ENCODE results near the gene ECEL1. TPM values are rescaled to one million over a fixed set of nuclear protein-coding genes. Genes with fewer than 3 reads are reported as not detected.
A peak's percentile ranks its signal among the peaks of the same experiment; 100 is the strongest.
"Not testable (repeated sequence)": the region's sequence is repeated elsewhere in the genome, so short reads cannot be mapped to it uniquely, and the experiment has no call there.

Gene ECEL1
- total and polyA plus RNA-seq, 12 donors = 3.9 to 31.7 (median 7.3) TPM

GRCh38 chr2:232446266-232446777 lies 41.3 kb downstream of the ECEL1 start:
- H3K9me3 ChIP-seq (replicated peaks in 1 of 3) = not testable (repeated sequence)

GRCh38 chr2:232445149-232445885 lies 42.3 kb downstream of the ECEL1 start:
- H3K36me3 ChIP-seq (replicated peaks in 1 of 2); H3K4me3 ChIP-seq; H3K4me1 ChIP-seq (replicated peaks in 1 of 2); DNase-seq; H3K27me3 ChIP-seq; H3K9me3 ChIP-seq (replicated peaks in 1 of 3); H3K27ac ChIP-seq: not testable (repeated sequence)
- 84 to 86% (median 86%) methylated on average over 8 to 27 of the region's 29 CpGs for WGBS, 4 donors
- intact Hi-C loops (cut with DNase I) = loop anchor here in 1 of 2 donors (2.0 kb wide), 1 partner anchor 77 kb away; no protein-coding TSS in a partner anchor

More at GRCh38 chr2:232446266-232446777, 41.3 kb downstream of the ECEL1 start:
- intact Hi-C loops (cut with DNase I) = loop anchor here in 1 of 2 donors (2.0 kb wide), 1 partner anchor 74 kb away; the partner anchor contains the start of gene PRSS56
- H3K4me3 ChIP-seq; H3K36me3 ChIP-seq (replicated peaks in 1 of 2); DNase-seq; H3K4me1 ChIP-seq (replicated peaks in 1 of 2); H3K27me3 ChIP-seq; H3K27ac ChIP-seq: not testable (repeated sequence)
- TF ChIP-seq CTCF (IDR thresholded peaks at IDR 0.05) = peak in 5 of 6 experiments; percentile 11 to 71 (median 50)
- 26 to 83% (median 42%) methylated on average over 1 to 6 of the region's 9 CpGs; no CpG with 5 or more reads in 1 of the 4 donors for WGBS, 4 donors

GRCh38 chr2:232444409-232445148 lies 43.1 kb downstream of the ECEL1 start:
- H3K36me3 ChIP-seq (replicated peaks in 1 of 2) = no peaks in the 10 kb centered on the region
- no peaks in the 10 kb centered on the region for H3K9me3 ChIP-seq (replicated peaks in 1 of 3)
- TF ChIP-seq CTCF (IDR thresholded peaks at IDR 0.05) (peak; percentile 46 to 68 (median 54)), POLR2A (IDR thresholded peaks at IDR 0.05) (no peak)
- H3K4me1 ChIP-seq (replicated peaks in 1 of 2) = peaks cover 5 to 6% of the 10 kb centered on the region in 2 donors
- H3K4me3 ChIP-seq = no peak overlapping the region
- H3K27me3 ChIP-seq = no peaks in the 10 kb centered on the region
- intact Hi-C loops (cut with DNase I) = loop anchor here in 1 of 2 donors (2.0 kb wide), 1 partner anchor 78 kb away; no protein-coding TSS in a partner anchor
- DNase-seq = peak; percentile 54 to 85 (median 80)
- 78 to 100% (median 89%) methylated on average over 1 to 21 of the region's 21 CpGs for WGBS, 4 donors
- peak overlapping the region in 2 of 5 donors; percentile 37 to 75 for H3K27ac ChIP-seq

GRCh38 chr2:232443669-232444408 lies 43.8 kb downstream of the ECEL1 start:
- intact Hi-C loops (cut with DNase I) = loop anchor here in 1 of 2 donors (2.0 kb wide), 1 partner anchor 79 kb away; no protein-coding TSS in a partner anchor
- 29 to 68% (median 44%) methylated on average over 4 to 16 of the region's 21 CpGs for WGBS, 4 donors
- DNase-seq = peak in 6 of 7 donors; percentile 55 to 82 (median 76)

GRCh38 chr2:232443047-232443446 lies 44.6 kb downstream of the ECEL1 start:
- H3K27me3 ChIP-seq; H3K9me3 ChIP-seq (replicated peaks in 1 of 3); H3K36me3 ChIP-seq (replicated peaks in 1 of 2); H3K4me3 ChIP-seq; H3K4me1 ChIP-seq (replicated peaks in 1 of 2); intact Hi-C loops (cut with DNase I): not testable (repeated sequence)
- peak in 5 of 7 donors; percentile 51 to 71 (median 61) for DNase-seq
- H3K27ac ChIP-seq = peak overlapping the region in 1 of 5 donors; percentile 75
- WGBS, 4 donors = 29 to 47% (median 42%) methylated on average over 5 to 11 of the region's 13 CpGs; no CpG with 5 or more reads in 1 of the 4 donors

More at GRCh38 chr2:232443669-232444408, 43.8 kb downstream of the ECEL1 start:
- not testable (repeated sequence) for H3K4me3 ChIP-seq; H3K27me3 ChIP-seq; H3K4me1 ChIP-seq (replicated peaks in 1 of 2); H3K36me3 ChIP-seq (replicated peaks in 1 of 2); H3K9me3 ChIP-seq (replicated peaks in 1 of 3)
- peak overlapping the region in 2 of 5 donors; percentile 37 to 75 for H3K27ac ChIP-seq

- H3K36me3 ChIP-seq (replicated peaks in 1 of 2); H3K27ac ChIP-seq; intact Hi-C loops (cut with DNase I); H3K4me1 ChIP-seq (replicated peaks in 1 of 2); H3K4me3 ChIP-seq; H3K9me3 ChIP-seq (replicated peaks in 1 of 3); H3K27me3 ChIP-seq: not testable (repeated sequence)
- 50 to 80% (median 76%) methylated on average over 3 to 13 of the region's 13 CpGs for WGBS, 4 donors
- peak in 1 of 7 donors; percentile 27 for DNase-seq
Observed at GRCh38 chr2:232442431-232442830, 45.2 kb downstream of the ECEL1 start.

- not testable (repeated sequence) for H3K27me3 ChIP-seq; H3K4me3 ChIP-seq; H3K27ac ChIP-seq; H3K4me1 ChIP-seq (replicated peaks in 1 of 2); H3K36me3 ChIP-seq (replicated peaks in 1 of 2); H3K9me3 ChIP-seq (replicated peaks in 1 of 3)
- intact Hi-C loops (cut with DNase I) = loop anchor here in 1 of 2 donors (2.0 kb wide), 1 partner anchor 539 kb away; no protein-coding TSS in a partner anchor
- DNase-seq = peak in 1 of 7 donors; percentile 16
- WGBS, 4 donors = 88 to 94% (median 90%) methylated on average over 3 to 9 of the region's 10 CpGs
Observed at GRCh38 chr2:232441922-232442321, 45.7 kb downstream of the ECEL1 start.
